ENCODE measurements around the gene TMEM120B. TPM values are rescaled to one million over a fixed set of nuclear protein-coding genes. Genes with fewer than 3 reads are reported as not detected.

TMEM120B gene
- total RNA-seq, 1 experiment from 2014 or later: 20.5 TPM

GRCh38 chr12:121799842-121800693 lies 87.5 kb downstream of the TMEM120B start:
- Histone ChIP-seq H4K20me1 (ENCODE audit: insufficient read depth) (no peaks in the 10 kb centered on the region), H3K9me3 (ENCODE audit: control insufficient read depth in 1 of 2, insufficient read depth in 1 of 2, low read depth in 1 of 2, low read length in 2 of 2) (no peaks in the 10 kb centered on the region), H3K4me1 (ENCODE audit: control insufficient read depth in 1 of 2, insufficient read depth in 2 of 2, low read length in 2 of 2) (peaks cover 45 to 76% of the 10 kb centered on the region in 2 experiments), H3K79me2 (ENCODE audit: insufficient read depth, low read length) (peaks cover 40% of the 10 kb centered on the region), H3K9ac (ENCODE audit: low read length) (peak overlapping the region; percentile 98), H3K27ac (ENCODE audit: low read depth, low read length) (peak overlapping the region; percentile 100), H3K9me2 (ENCODE audit: insufficient read depth) (no peaks in the 10 kb centered on the region), H3K27me3 (ENCODE audit: insufficient read depth, low read length) (no peaks in the 10 kb centered on the region), H2AFZ (ENCODE audit: low read depth, low read length, poor library complexity, severe bottlenecking) (no peak overlapping the region), H3K4me2 (ENCODE audit: low read length) (peak overlapping the region; percentile 99), H3K4me3 (replicated peaks in 1 of 2; ENCODE audit: low read depth in 1 of 2, low read length in 2 of 2) (peak overlapping the region; percentile 45 to 59), H3K36me3 (ENCODE audit: control insufficient read depth in 1 of 2, insufficient read depth in 2 of 2, low read length in 2 of 2) (no peaks in the 10 kb centered on the region)
- ChIA-PET CTCF (interaction anchor here (4.0 kb wide), 1 partner anchor 11 kb away, joined by 26 read pairs; no protein-coding TSS in a partner anchor), POLR2A (interaction anchor here (2.6 kb wide), 1 partner anchor 12 kb away, joined by 9 read pairs; no protein-coding TSS in a partner anchor), RAD21 (ENCODE audit: low non-redundant PET in 1 of 2, low total read pairs in 2 of 2, uncharacterized antibody in 2 of 2, unreplicated experiment in 2 of 2) (interaction anchor here in 1 of 2 experiments (0.6 kb wide), 1 partner anchor 16 kb away, joined by 4 read pairs; no protein-coding TSS in a partner anchor)
- no TSS peak for BruUV-seq (replicated peaks)
- intact Hi-C loops (cut with micrococcal nuclease): loop anchor here (1.0 kb wide), 1 partner anchor 39 kb away; no protein-coding TSS in a partner anchor
- DNase-seq (ENCODE audit: low read depth, low spot score) (peak; percentile 70), ATAC-seq (peak; percentile 41)
- no peak for TF ChIP-seq REST (IDR thresholded peaks at IDR 0.05; ENCODE audit: low read depth)
- TF ChIP-seq POLR2AphosphoS5 (IDR thresholded peaks at IDR 0.05; ENCODE audit: low read depth, low read length): peak; percentile 79
- TF ChIP-seq CEBPB (IDR thresholded peaks at IDR 0.05; ENCODE audit: low read depth): no peak
- TF ChIP-seq ATF3 (IDR thresholded peaks at IDR 0.05): no peak
- TF ChIP-seq ZFX (IDR thresholded peaks at IDR 0.05): peak; percentile 78
- TF ChIP-seq YY1 (IDR thresholded peaks at IDR 0.05; ENCODE audit: extremely low read depth, insufficient replicate concordance, low read depth, low read length): peak; percentile 15
- no peak for TF ChIP-seq EZH2phosphoT487 (IDR thresholded peaks at IDR 0.05; ENCODE audit: borderline replicate concordance)
- TF ChIP-seq EGR1 (IDR thresholded peaks at IDR 0.05; ENCODE audit: low read depth): no peak
- no peak for TF ChIP-seq SIN3A (IDR thresholded peaks at IDR 0.05; ENCODE audit: low read depth)
- TF ChIP-seq EZH2 (IDR thresholded peaks at IDR 0.05): no peak
- peak; percentile 96 for TF ChIP-seq TCF7L2 (IDR thresholded peaks at IDR 0.05; ENCODE audit: borderline replicate concordance, extremely low read depth, insufficient read depth, insufficient read length)
- TF ChIP-seq ZBTB33 (IDR thresholded peaks at IDR 0.05; ENCODE audit: extremely low read depth, insufficient replicate concordance, low read length): no peak

All from HCT116 (cell line).